H1 (cell line): ENCODE measurements around the gene PHLPP1. TPM values are rescaled to one million over a fixed set of nuclear protein-coding genes. Genes with fewer than 3 reads are reported as not detected.

ENCODE experiments used
- CTCF ChIA-PET: fragments of 300-600 bp; sonication (Branson Sonifier 250); formaldehyde crosslinking; loops from one replicate; lab custom pipeline; 2021; ENCODE audit not compliant: partially characterized antibody; lab: Charles Lee
- POLR2A ChIA-PET: fragments of 300-600 bp; sonication (Branson Sonifier 250); formaldehyde crosslinking; loops from one replicate; lab custom pipeline; 2021; ENCODE audit warnings: inconsistent platforms; ENCODE audit not compliant: partially characterized antibody; lab: Charles Lee
- DNase-seq, 2 experiments: peaks; one replicate each; pipeline versions ENCODE4 v3.0.0 to v3.0.0-alpha.2; 2010 to 2022; ENCODE audit warnings: low spot score in 2 of 2, low read depth in 1 of 2, mixed read lengths in 1 of 2
- FAIRE-seq: peaks from 2 replicates; lab custom pipeline; 2011; peaks lifted over from hg19 to GRCh38; lab: Jason Lieb, UNC
- H2AFZ ChIP-seq: 2 replicates; pipeline ENCODE4 v1.8.1; 2012; ENCODE audit warnings: low read length, inconsistent platforms
- H2AK5ac ChIP-seq: 2 replicates; pipeline ENCODE4 v1.6.1; 2013; ENCODE audit warnings: low read depth, low read length
- H2BK120ac ChIP-seq: replicated peaks from 2 replicates; pipeline ENCODE3; 2013; ENCODE audit warnings: low read depth, low read length, inconsistent platforms
- H2BK12ac ChIP-seq: 2 replicates; pipeline ENCODE4 v1.6.1; 2013; ENCODE audit warnings: low read depth, low read length
- H2BK15ac ChIP-seq: 2 replicates; pipeline ENCODE4 v1.6.1; 2013; ENCODE audit warnings: low read length
- H2BK20ac ChIP-seq: 2 replicates; pipeline ENCODE4 v1.6.1; 2013; ENCODE audit warnings: low read length
- H2BK5ac ChIP-seq: 2 replicates; pipeline ENCODE4 v1.6.1; 2013; ENCODE audit warnings: low read depth, low read length
- H3K14ac ChIP-seq: 2 replicates; pipeline ENCODE4 v1.6.1; 2013; ENCODE audit warnings: inconsistent platforms; ENCODE audit not compliant: insufficient read length
- H3K18ac ChIP-seq: 2 replicates; pipeline ENCODE4 v1.6.1; 2013; ENCODE audit warnings: low read length; ENCODE audit errors: extremely low read depth
- H3K23ac ChIP-seq: 2 replicates; pipeline ENCODE4 v1.6.1; 2013; ENCODE audit warnings: inconsistent platforms; ENCODE audit not compliant: insufficient read length
- H3K23me2 ChIP-seq: 2 replicates; pipeline ENCODE4 v1.6.1; 2013; ENCODE audit warnings: low read depth, low read length
- H3K27ac ChIP-seq: 2 replicates; pipeline ENCODE4 v1.6.1; 2011; ENCODE audit warnings: low read depth, low read length, inconsistent platforms
- H3K27me3 ChIP-seq, 4 experiments: replicated peaks in 1 of 4; 1 replicate in 1 of 4; 2 replicates in 3 of 4; pipeline versions ENCODE4 v1.6.1 to v1.8.1; 2011 to 2013; ENCODE audit warnings: low read length in 3 of 4, mild to moderate bottlenecking in 3 of 4, inconsistent platforms in 2 of 4, mixed read lengths in 2 of 4, moderate library complexity in 1 of 4; ENCODE audit not compliant: control insufficient read depth in 3 of 4, insufficient read depth in 3 of 4; ENCODE audit errors: extremely low read depth in 1 of 4
- H3K36me3 ChIP-seq, 4 experiments: 2 replicates each; pipeline versions ENCODE4 v1.6.1 to v1.8.1; 2011 to 2013; ENCODE audit warnings: mild to moderate bottlenecking in 4 of 4, low read length in 3 of 4, moderate library complexity in 2 of 4, control low read depth in 1 of 4, inconsistent platforms in 1 of 4; ENCODE audit not compliant: insufficient read depth in 4 of 4, control insufficient read depth in 2 of 4
- H3K4ac ChIP-seq: replicated peaks from 2 replicates; pipeline ENCODE3; 2013; ENCODE audit warnings: low read length, low read depth, mixed read lengths, inconsistent platforms; ENCODE audit not compliant: insufficient read length
- H3K4me1 ChIP-seq, 4 experiments: replicated peaks in 1 of 4; 1 replicate in 1 of 4; 2 replicates in 3 of 4; pipeline versions ENCODE4 v1.6.1 to v1.8.1; 2011 to 2013; ENCODE audit warnings: low read length in 3 of 4, inconsistent platforms in 2 of 4, mixed read lengths in 1 of 4; ENCODE audit not compliant: insufficient read depth in 4 of 4, control insufficient read depth in 3 of 4
- H3K4me2 ChIP-seq, 2 experiments: 2 replicates each; pipeline versions ENCODE4 v1.6.1 to v1.8.1; 2011 to 2013; ENCODE audit warnings: low read depth in 2 of 2, low read length in 2 of 2, control low read depth in 1 of 2, inconsistent platforms in 1 of 2, mild to moderate bottlenecking in 1 of 2; ENCODE audit not compliant: insufficient read depth in 1 of 2
- H3K4me3 ChIP-seq, 4 experiments: fragments of 200-600, 300-600 bp in 1 of 4; sonication (generic), shearing (Covaris generic), sonication (Bioruptor Twin) in 1 of 4; 2 replicates each; pipeline versions ENCODE4 v1.5.1 to v1.8.1; 2011 to 2016; ENCODE audit warnings: low read length in 4 of 4, low read depth in 3 of 4, control low read depth in 2 of 4, inconsistent platforms in 2 of 4, mild to moderate bottlenecking in 2 of 4, mixed read lengths in 1 of 4, moderate library complexity in 1 of 4; ENCODE audit not compliant: insufficient read depth in 2 of 4; ENCODE audit errors: extremely low read depth in 1 of 4
- H3K56ac ChIP-seq: replicated peaks from 2 replicates; pipeline ENCODE3; 2013; ENCODE audit warnings: low read depth, mild to moderate bottlenecking, mixed read lengths, low read length, inconsistent platforms; ENCODE audit not compliant: insufficient read length
- H3K79me1 ChIP-seq: 2 replicates; pipeline ENCODE4 v1.6.1; 2013; ENCODE audit warnings: low read depth, low read length, control low read depth
- H3K79me2 ChIP-seq, 2 experiments: 2 replicates each; pipeline versions ENCODE4 v1.6.1 to v1.8.1; 2012 to 2013; ENCODE audit warnings: low read length in 2 of 2, mild to moderate bottlenecking in 2 of 2, inconsistent platforms in 1 of 2; ENCODE audit not compliant: insufficient read depth in 2 of 2, control insufficient read depth in 1 of 2
- H3K9ac ChIP-seq, 4 experiments: replicated peaks in 1 of 4; 1 replicate in 1 of 4; 2 replicates in 3 of 4; pipeline versions ENCODE4 v1.6.1 to v1.8.1; 2011 to 2013; ENCODE audit warnings: low read depth in 3 of 4, low read length in 3 of 4, control low read depth in 2 of 4, mild to moderate bottlenecking in 2 of 4, moderate library complexity in 2 of 4, inconsistent platforms in 1 of 4; ENCODE audit errors: extremely low read depth in 1 of 4
- H3K9me3 ChIP-seq, 2 experiments: 2 replicates each; pipeline versions ENCODE4 v1.6.1 to v1.8.1; 2012 to 2013; ENCODE audit warnings: mild to moderate bottlenecking in 2 of 2, moderate library complexity in 2 of 2, control low read depth in 1 of 2, inconsistent platforms in 1 of 2, low read depth in 1 of 2, low read length in 1 of 2, mixed read lengths in 1 of 2; ENCODE audit not compliant: insufficient read depth in 2 of 2
- H4K20me1 ChIP-seq, 2 experiments: replicated peaks in 1 of 2; 2 replicates each; pipeline versions ENCODE3 to v1.8.1; 2011 to 2013; ENCODE audit warnings: inconsistent platforms in 2 of 2, low read length in 2 of 2, mild to moderate bottlenecking in 1 of 2; ENCODE audit not compliant: insufficient read depth in 2 of 2, control insufficient read depth in 1 of 2
- H4K5ac ChIP-seq: 2 replicates; pipeline ENCODE4 v1.6.1; 2013; ENCODE audit warnings: low read length, low read depth, mixed read lengths, inconsistent platforms; ENCODE audit not compliant: insufficient read length
- H4K8ac ChIP-seq: 2 replicates; pipeline ENCODE4 v1.8.0; 2013; ENCODE audit warnings: mild to moderate bottlenecking, moderate library complexity, low read length, inconsistent platforms; ENCODE audit not compliant: insufficient read depth; ENCODE audit errors: extremely low read depth
- H4K91ac ChIP-seq: replicated peaks from 2 replicates; pipeline ENCODE3; 2013; ENCODE audit warnings: low read length, mixed read lengths, inconsistent platforms; ENCODE audit not compliant: insufficient read length
- ASH2L ChIP-seq: fragments of 200-600, 300-600 bp; sonication (generic); IDR thresholded peaks from one replicate; pipeline ENCODE4 v1.7.1; 2017; ENCODE audit warnings: low read length
- BRCA1 ChIP-seq: IDR thresholded peaks from 2 replicates; pipeline ENCODE4 v1.6.1; 2012; ENCODE audit warnings: low read depth, low read length, improper control_type of control experiment
- CHD2 ChIP-seq: IDR thresholded peaks from 2 replicates; pipeline ENCODE4 v1.6.1; 2012; ENCODE audit warnings: low read length, improper control_type of control experiment
- FOSL1 ChIP-seq: IDR thresholded peaks from 2 replicates; pipeline ENCODE4 v1.6.1; 2011; ENCODE audit warnings: mild to moderate bottlenecking, low read depth, low read length, moderate library complexity; ENCODE audit not compliant: insufficient read depth
- GABPA ChIP-seq: IDR thresholded peaks from 2 replicates; pipeline ENCODE4 v1.6.1; 2011; ENCODE audit warnings: mild to moderate bottlenecking, low read length, moderate library complexity, borderline replicate concordance; ENCODE audit not compliant: insufficient read depth
- KDM5A ChIP-seq: fragments of 200-600 bp; IDR thresholded peaks from 2 replicates; pipeline ENCODE4 v1.7.1; 2012; ENCODE audit warnings: mild to moderate bottlenecking, low read length, inconsistent platforms, mixed read lengths
- PHF8 ChIP-seq: fragments of 200-600 bp; sonication (generic); conservative IDR thresholded peaks from 2 replicates; pipeline ENCODE4 v1.7.1; 2012; ENCODE audit warnings: low read depth, mild to moderate bottlenecking, inconsistent platforms, low read length, moderate library complexity
- POU5F1 ChIP-seq: IDR thresholded peaks from 2 replicates; pipeline ENCODE4 v1.6.1; 2011; ENCODE audit warnings: low read depth, mild to moderate bottlenecking, low read length, moderate library complexity
- SIN3A ChIP-seq, 2 experiments: IDR thresholded peaks in 1 of 2; conservative IDR thresholded peaks in 1 of 2; 2 replicates each; pipeline ENCODE4 v1.6.1; 2011 to 2012; ENCODE audit warnings: low read length in 2 of 2, improper control_type of control experiment in 1 of 2, low read depth in 1 of 2, mild to moderate bottlenecking in 1 of 2
- SP1 ChIP-seq: IDR thresholded peaks from 2 replicates; pipeline ENCODE4 v1.6.1; 2011; ENCODE audit warnings: low read depth, low read length
- SP4 ChIP-seq: IDR thresholded peaks from 2 replicates; pipeline ENCODE4 v1.6.1; 2012; ENCODE audit warnings: low read length, inconsistent platforms
- SRF ChIP-seq: IDR thresholded peaks from 2 replicates; pipeline ENCODE4 v1.6.1; 2011; ENCODE audit warnings: mild to moderate bottlenecking, low read depth, low read length, moderate library complexity
- WGBS, 2 experiments: shearing (Covaris generic) in 1 of 2; methylation state at CpG; one replicate each; pipeline versions ENCODE4 v1.1.6 to v1.1.7; 2013 to 2015; ENCODE audit warnings: low lambda C conversion rate in 2 of 2, mixed read lengths in 2 of 2, inconsistent platforms in 1 of 2, low coverage in 1 of 2, missing lambda C conversion rate in 1 of 2; ENCODE audit not compliant: insufficient replicate concordance in 2 of 2, insufficient coverage in 1 of 2, insufficient read length in 1 of 2; ENCODE audit errors: extremely low coverage in 1 of 2, missing lambda C conversion rate in 1 of 2; 5-methylcytosine and 5-hydroxymethylcytosine counted together
- polyA plus RNA-seq, 7 experiments: library from polyadenylated mRNA; depleted of rRNA in 3 of 7; stranded (reverse) in 5 of 7; unstranded in 2 of 7; fragments of >200 nt in 5 of 7; fragments of 200-250 nt in 2 of 7; gene quantifications; 1 replicate in 5 of 7; 2 replicates in 1 of 7; 4 replicates in 1 of 7; pipeline versions ENCODE4 v1.2.1 to v1.2.3, GENCODE V29; 2011 to 2013; ENCODE audit warnings: missing spikeins in 2 of 7, mixed read lengths in 2 of 7
- total RNA-seq: library from RNA; stranded (reverse); fragmentation: NEBNext Ultra II Directional; extraction: Animal tissue kit (Norgen Biotek cat#: 25700); gene quantifications from 2 replicates; pipeline ENCODE4 v1.2.1, GENCODE V29; 2021
- TF ChIP-seq, protein P1 (sequence below): IDR thresholded peaks from 2 replicates; pipeline ENCODE4 v1.6.1; 2011; ENCODE audit warnings: low read length, improper control_type of control experiment

Gene PHLPP1
- total and polyA plus RNA-seq, 2 of the 8 experiments (the other 6 are each of a cell fraction or from before 2014, with no cell fraction given) = 28.0 to 66.3 TPM

DNA sequence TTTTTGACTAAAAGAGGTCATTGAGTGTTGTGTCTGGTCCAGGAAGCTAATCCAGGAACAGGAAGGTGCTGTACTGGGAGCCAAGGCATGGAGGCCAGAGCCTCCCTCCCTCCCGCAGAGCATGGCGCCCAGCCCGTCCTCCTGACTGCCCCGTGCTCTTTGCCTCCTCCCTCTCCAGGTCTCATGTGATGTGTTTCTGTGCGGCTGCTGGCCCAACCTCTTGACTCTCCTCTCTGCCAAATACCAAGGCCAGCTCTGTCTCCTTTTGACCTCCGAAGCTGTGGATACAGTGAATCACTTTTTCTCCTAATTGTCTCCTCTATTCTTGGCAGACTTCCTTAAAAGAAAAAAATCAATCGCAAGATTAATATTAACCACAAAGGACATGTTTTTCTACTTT, 284.1 kb downstream of the PHLPP1 start:
- Histone ChIP-seq H2AK5ac (no peak overlapping the region), H3K79me2 (no peaks in the 10 kb centered on the region), H2AFZ (no peak overlapping the region), H3K4me3 (no peak overlapping the region), H4K20me1 (no peaks in the 10 kb centered on the region), H3K4me1 (no peaks in the 10 kb centered on the region), H2BK20ac (no peak overlapping the region), H2BK120ac (no peak overlapping the region), H3K14ac (no peak overlapping the region), H2BK5ac (0 out of 2 replicates have a peak overlapping the region, but pooled peaks have one; percentile 10), H3K9me3 (no peaks in the 10 kb centered on the region), H3K4me2 (no peak overlapping the region), H3K79me1 (no peaks in the 10 kb centered on the region), H3K4ac (no peak overlapping the region), H3K27ac (no peak overlapping the region), H4K5ac (no peak overlapping the region), H2BK15ac (no peak overlapping the region), H3K9ac (no peak overlapping the region), H3K18ac (no peak overlapping the region), H4K91ac (peak overlapping the region; percentile 4), H3K27me3 (no peaks in the 10 kb centered on the region), H4K8ac (no peak overlapping the region), H3K23me2 (no peaks in the 10 kb centered on the region), H2BK12ac (no peak overlapping the region), H3K56ac (no peak overlapping the region), H3K36me3 (no peaks in the 10 kb centered on the region), H3K23ac (no peak overlapping the region)
- ChIA-PET POLR2A (no interaction called here), CTCF (interaction anchor here (0.8 to 2.6 kb wide), 6 partner anchors 16 to 415 kb away, joined by 3 to 11 read pairs (median 4); no protein-coding TSS in a partner anchor)
- DNase-seq (no peak), FAIRE-seq (no peak)
- WGBS, 2 experiments = 83% methylated on average over 6 of the region's 7 CpGs; no CpG with 5 or more reads in 1 of the 2 experiments
- TF ChIP-seq ASH2L = no peak
- TF ChIP-seq SIN3A (conservative IDR thresholded peaks at IDR 0.05 in 1 of 2, IDR thresholded peaks at IDR 0.05 in 1 of 2; ENCODE audit: low read depth in 1 of 2, low read length in 2 of 2) = no peak
- no peak for TF ChIP-seq GABPA
- no peak for TF ChIP-seq SP4
- TF ChIP-seq, protein P1, sequence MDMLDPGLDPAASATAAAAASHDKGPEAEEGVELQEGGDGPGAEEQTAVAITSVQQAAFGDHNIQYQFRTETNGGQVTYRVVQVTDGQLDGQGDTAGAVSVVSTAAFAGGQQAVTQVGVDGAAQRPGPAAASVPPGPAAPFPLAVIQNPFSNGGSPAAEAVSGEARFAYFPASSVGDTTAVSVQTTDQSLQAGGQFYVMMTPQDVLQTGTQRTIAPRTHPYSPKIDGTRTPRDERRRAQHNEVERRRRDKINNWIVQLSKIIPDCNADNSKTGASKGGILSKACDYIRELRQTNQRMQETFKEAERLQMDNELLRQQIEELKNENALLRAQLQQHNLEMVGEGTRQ = no peak
- no peak for TF ChIP-seq SRF
- TF ChIP-seq CHD2 = no peak
- TF ChIP-seq PHF8 = no peak
- TF ChIP-seq FOSL1 = no peak
- no peak for TF ChIP-seq POU5F1
- no peak for TF ChIP-seq KDM5A
- TF ChIP-seq SP1 = no peak
- no peak for TF ChIP-seq BRCA1
